Nephron progenitor cell (in vitro differentiated cells): ENCODE measurements around the gene ASMTL.
A peak's percentile ranks its signal among the peaks of the same experiment; 100 is the strongest.

Experiments used
- DNase-seq: peaks from one replicate; pipeline ENCODE4 v3.0.0; 2021
- H3K27ac Mint-ChIP-seq: 2 replicates; pipeline ENCODE4 v1.8.0; 2021; ENCODE audit warnings: mild to moderate bottlenecking, moderate library complexity, mixed read lengths
- H3K27me3 Mint-ChIP-seq: 2 replicates; pipeline ENCODE4 v1.8.0; 2021; ENCODE audit warnings: mild to moderate bottlenecking, low read depth, mixed read lengths; ENCODE audit not compliant: poor library complexity
- H3K36me3 Mint-ChIP-seq: 2 replicates; pipeline ENCODE4 v1.8.0; 2021; ENCODE audit warnings: low read depth, mixed read lengths
- H3K4me1 Mint-ChIP-seq: 2 replicates; pipeline ENCODE4 v1.8.0; 2021; ENCODE audit warnings: mixed read lengths
- H3K4me3 Mint-ChIP-seq: 2 replicates; pipeline ENCODE4 v1.8.0; 2021; ENCODE audit warnings: mild to moderate bottlenecking, moderate library complexity, mixed read lengths
- H3K9me3 Mint-ChIP-seq: 2 replicates; pipeline ENCODE4 v1.8.0; 2021; ENCODE audit warnings: mild to moderate bottlenecking, moderate library complexity, mixed read lengths
- TF ChIP-seq, protein P1 (sequence below): fragments of 200-600 bp; sonication (generic); IDR thresholded peaks from 2 replicates; pipeline ENCODE4 v1.5.0; 2021; ENCODE audit warnings: antibody characterized with exemption

The ASMTL gene

DNA sequence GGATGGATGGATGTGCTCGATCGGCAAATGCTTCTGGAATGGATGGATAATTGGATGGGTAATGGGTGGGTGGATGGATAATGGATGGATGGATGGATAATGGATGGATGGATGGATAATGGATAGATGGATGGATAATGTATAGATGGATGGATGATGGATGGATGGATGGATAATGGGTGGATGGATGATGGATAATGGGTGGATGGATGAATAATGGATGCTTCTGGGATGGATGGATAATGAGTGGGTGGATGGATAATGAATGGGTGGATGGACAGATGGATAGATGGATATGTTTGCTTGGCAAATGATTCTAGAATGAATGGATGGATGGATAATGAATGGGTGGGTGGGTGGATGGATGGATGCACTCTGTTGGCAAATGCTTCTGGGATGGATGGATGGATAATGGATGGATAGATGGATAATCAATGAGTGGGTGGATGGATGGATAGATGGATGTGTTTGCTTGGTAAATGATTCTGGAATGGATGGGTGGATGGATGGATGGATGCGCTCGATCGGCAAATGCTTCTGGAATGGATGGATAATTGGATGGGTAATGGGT, 57.0 kb downstream of the ASMTL start:
- DNase-seq, result no peak
- peak overlapping the region; percentile 10 for H3K4me3 Mint-ChIP-seq
- peaks cover 37% of the 10 kb centered on the region for H3K4me1 Mint-ChIP-seq
- no peaks in the 10 kb centered on the region for H3K9me3 Mint-ChIP-seq
- TF ChIP-seq, protein P1, sequence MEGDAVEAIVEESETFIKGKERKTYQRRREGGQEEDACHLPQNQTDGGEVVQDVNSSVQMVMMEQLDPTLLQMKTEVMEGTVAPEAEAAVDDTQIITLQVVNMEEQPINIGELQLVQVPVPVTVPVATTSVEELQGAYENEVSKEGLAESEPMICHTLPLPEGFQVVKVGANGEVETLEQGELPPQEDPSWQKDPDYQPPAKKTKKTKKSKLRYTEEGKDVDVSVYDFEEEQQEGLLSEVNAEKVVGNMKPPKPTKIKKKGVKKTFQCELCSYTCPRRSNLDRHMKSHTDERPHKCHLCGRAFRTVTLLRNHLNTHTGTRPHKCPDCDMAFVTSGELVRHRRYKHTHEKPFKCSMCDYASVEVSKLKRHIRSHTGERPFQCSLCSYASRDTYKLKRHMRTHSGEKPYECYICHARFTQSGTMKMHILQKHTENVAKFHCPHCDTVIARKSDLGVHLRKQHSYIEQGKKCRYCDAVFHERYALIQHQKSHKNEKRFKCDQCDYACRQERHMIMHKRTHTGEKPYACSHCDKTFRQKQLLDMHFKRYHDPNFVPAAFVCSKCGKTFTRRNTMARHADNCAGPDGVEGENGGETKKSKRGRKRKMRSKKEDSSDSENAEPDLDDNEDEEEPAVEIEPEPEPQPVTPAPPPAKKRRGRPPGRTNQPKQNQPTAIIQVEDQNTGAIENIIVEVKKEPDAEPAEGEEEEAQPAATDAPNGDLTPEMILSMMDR, result no peak
- H3K27ac Mint-ChIP-seq, result peak overlapping the region; percentile 70
- peaks cover 9% of the 10 kb centered on the region for H3K27me3 Mint-ChIP-seq
- H3K36me3 Mint-ChIP-seq, result peaks cover 25% of the 10 kb centered on the region

- H3K4me3 Mint-ChIP-seq, result peak overlapping the region; percentile 95
- H3K27me3 Mint-ChIP-seq, result peaks cover 9% of the 10 kb centered on the region
- no peaks in the 10 kb centered on the region for H3K9me3 Mint-ChIP-seq
- DNase-seq, result no peak
- H3K4me1 Mint-ChIP-seq, result peaks cover 39% of the 10 kb centered on the region
- TF ChIP-seq, protein P1, result no peak
- peak overlapping the region; percentile 86 for H3K27ac Mint-ChIP-seq
- H3K36me3 Mint-ChIP-seq, result peaks cover 28% of the 10 kb centered on the region
Observed at GRCh38 chrX:1394731-1395501, 57.8 kb downstream of the ASMTL start.

- Mint-ChIP-seq H3K27ac (peak overlapping the region; percentile 86), H3K4me1 (peaks cover 41% of the 10 kb centered on the region), H3K36me3 (peaks cover 33% of the 10 kb centered on the region), H3K27me3 (peaks cover 9% of the 10 kb centered on the region), H3K4me3 (peak overlapping the region; percentile 95), H3K9me3 (no peaks in the 10 kb centered on the region)
- TF ChIP-seq, protein P1, result no peak
- no peak for DNase-seq
Observed at GRCh38 chrX:1393871-1394615, 58.7 kb downstream of the ASMTL start.

GRCh38 chrX:1392376-1393068, 60.2 kb downstream of the ASMTL start:
- H3K27me3 Mint-ChIP-seq, result peaks cover 12% of the 10 kb centered on the region

DNA sequence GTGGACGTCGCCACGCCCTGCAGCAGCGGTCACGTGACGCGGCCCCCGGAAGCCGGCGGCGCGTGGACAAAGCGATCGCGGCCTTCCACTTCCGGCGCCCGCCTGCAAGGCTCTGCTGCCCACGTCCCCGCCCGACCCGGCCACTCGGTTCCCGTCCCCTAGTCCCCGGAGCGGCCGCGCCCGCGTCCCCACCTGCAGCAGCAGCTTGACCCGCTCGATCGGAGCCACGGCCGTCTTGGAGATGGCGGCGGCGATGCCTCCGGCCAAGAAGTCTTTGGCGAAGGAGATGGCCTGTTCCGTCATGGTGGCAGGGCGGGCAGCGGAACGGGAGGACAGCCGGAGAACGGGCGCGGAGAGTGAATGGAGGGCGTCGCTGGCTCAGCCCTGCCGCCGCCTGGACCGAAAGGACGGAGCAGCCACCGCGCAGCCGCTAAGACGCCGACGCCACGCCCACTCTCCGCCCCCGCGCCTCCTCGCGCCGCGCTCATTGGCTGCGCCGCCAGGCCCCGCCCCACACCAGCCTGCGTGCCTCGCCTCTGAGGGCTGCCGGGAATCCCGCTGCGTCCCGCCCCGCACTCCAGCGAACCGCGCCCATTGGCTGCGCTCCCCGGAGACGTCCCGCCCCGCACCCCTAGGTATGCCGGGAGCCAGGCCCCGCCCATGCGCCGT, 60.9 kb downstream of the ASMTL start, which contains the start of gene SLC25A6:
Gene SLC25A6, minus strand, starts transcription at position 407 of the 669 bp plus-strand sequence. Its CDS starts 104 bp downstream, at position 303.
- peaks cover 50% of the 10 kb centered on the region for H3K36me3 Mint-ChIP-seq
- no peaks in the 10 kb centered on the region for H3K9me3 Mint-ChIP-seq
- H3K27me3 Mint-ChIP-seq, result peaks cover 12% of the 10 kb centered on the region
- peak within 1 kb of the TSS; percentile 98 for H3K27ac Mint-ChIP-seq
- TF ChIP-seq, protein P1, result no peak
- H3K4me3 Mint-ChIP-seq, result peak within 1 kb of the TSS; percentile 95
- DNase-seq, result peak; percentile 99
- peaks cover 54% of the 10 kb centered on the region for H3K4me1 Mint-ChIP-seq

More at GRCh38 chrX:1392376-1393068, 60.2 kb downstream of the ASMTL start:
- peaks cover 54% of the 10 kb centered on the region for H3K4me1 Mint-ChIP-seq
- peak overlapping the region; percentile 66 for H3K27ac Mint-ChIP-seq
- peak; percentile 72 for DNase-seq
- H3K36me3 Mint-ChIP-seq, result peaks cover 48% of the 10 kb centered on the region
- TF ChIP-seq, protein P1, result no peak
- no peaks in the 10 kb centered on the region for H3K9me3 Mint-ChIP-seq
- H3K4me3 Mint-ChIP-seq, result peak overlapping the region; percentile 95
